Upper lobe of right lung (tissue), 1 donor: ENCODE data around the gene NFIC. TPM values are rescaled to one million over a fixed set of nuclear protein-coding genes. Genes with fewer than 3 reads are reported as not detected.
"Not testable (repeated sequence)": the region's sequence is repeated elsewhere in the genome, so short reads cannot be mapped to it uniquely, and the experiment has no call there.

Source experiments
- ATAC-seq: fragments of 200-7000 bp; cut with Tn5 transposase; one replicate; pipeline ENCODE4 v1.9.1; 2020; ENCODE audit warnings: mild to moderate bottlenecking, moderate library complexity
- DNase-seq: peaks from one replicate; pipeline ENCODE4 v3.0.0-alpha.2; 2020
- H3K27ac ChIP-seq: fragments of 200-600 bp; one replicate; pipeline ENCODE4 v1.8.0; 2022
- H3K27me3 ChIP-seq: fragments of 200-600 bp; one replicate; pipeline ENCODE4 v1.8.0; 2022; ENCODE audit warnings: mild to moderate bottlenecking
- H3K36me3 ChIP-seq: fragments of 200-600 bp; one replicate; pipeline ENCODE4 v1.8.0; 2022
- H3K4me1 ChIP-seq: fragments of 200-600 bp; one replicate; pipeline ENCODE4 v1.8.0; 2022
- H3K4me3 ChIP-seq: fragments of 200-600 bp; one replicate; pipeline ENCODE4 v1.8.0; 2022; ENCODE audit warnings: mild to moderate bottlenecking
- H3K9me3 ChIP-seq: fragments of 200-600 bp; one replicate; pipeline ENCODE4 v1.8.0; 2022
- CTCF ChIP-seq: fragments of 200-600 bp; IDR thresholded peaks from one replicate; pipeline ENCODE4 v1.8.0; 2022; ENCODE audit warnings: antibody characterized with exemption
- intact Hi-C: fragments of 100-400 bp; cut with DNase I; formaldehyde crosslinking; loops from one replicate; pipeline ENCODE4 v1.11.0; 2022
- total RNA-seq: library from RNA; stranded (reverse); fragmentation: NEBNext Ultra II Directional; extraction: Animal tissue kit (Norgen Biotek cat#: 25700); gene quantifications from one replicate; pipeline ENCODE4 v1.2.1, GENCODE V29; 2021
- donor health status: DM: no; HTN: yes; CAD: no; lungs with severe emphysema.

Gene NFIC
- total RNA-seq, 1 donor from 2014 or later: 150 TPM

- ATAC-seq: no peak
- no peaks in the 10 kb centered on the region for H3K9me3 ChIP-seq
- TF ChIP-seq CTCF: no peak
- DNase-seq: no peak
- H3K4me1 ChIP-seq: peaks cover 46% of the 10 kb centered on the region
- intact Hi-C loops: no loop called here
- no peak overlapping the region for H3K4me3 ChIP-seq
- no peaks in the 10 kb centered on the region for H3K27me3 ChIP-seq
- peak overlapping the region; percentile 86 for H3K27ac ChIP-seq
- no peaks in the 10 kb centered on the region for H3K36me3 ChIP-seq
These were observed 24.1 kb upstream of the NFIC start for GRCh38 chr19:3342246-3342645.

GRCh38 chr19:3342962-3343361, 23.4 kb upstream of the NFIC start:
- H3K27me3 ChIP-seq, H3K36me3 ChIP-seq, ATAC-seq, DNase-seq, H3K9me3 ChIP-seq, intact Hi-C loops: not testable (repeated sequence)
- H3K4me1 ChIP-seq: peaks cover 39% of the 10 kb centered on the region
- H3K27ac ChIP-seq: peak overlapping the region; percentile 86
- peak overlapping the region; percentile 50 for H3K4me3 ChIP-seq

GRCh38 chr19:3343619-3344502, 22.5 kb upstream of the NFIC start:
- peaks cover 30% of the 10 kb centered on the region for H3K4me1 ChIP-seq
- peak overlapping the region; percentile 86 for H3K27ac ChIP-seq
- no peaks in the 10 kb centered on the region for H3K27me3 ChIP-seq
- no peaks in the 10 kb centered on the region for H3K9me3 ChIP-seq
- DNase-seq: peak; percentile 92
- H3K4me3 ChIP-seq: peak overlapping the region; percentile 50
- intact Hi-C loops: no loop called here
- H3K36me3 ChIP-seq: no peaks in the 10 kb centered on the region
- peak; percentile 26 for TF ChIP-seq CTCF
- peak; percentile 95 for ATAC-seq

GRCh38 chr19:3344608-3345598, 21.5 kb upstream of the NFIC start:
- Histone ChIP-seq H3K27me3 (no peaks in the 10 kb centered on the region), H3K36me3 (no peaks in the 10 kb centered on the region), H3K9me3 (no peaks in the 10 kb centered on the region), H3K27ac (peak overlapping the region; percentile 19), H3K4me3 (no peak overlapping the region), H3K4me1 (peaks cover 29% of the 10 kb centered on the region)
- DNase-seq: no peak
- TF ChIP-seq CTCF: no peak
- no peak for ATAC-seq
- intact Hi-C loops: no loop called here

- no peaks in the 10 kb centered on the region for H3K9me3 ChIP-seq
- intact Hi-C loops: no loop called here
- ATAC-seq (no peak), DNase-seq (no peak)
- no peaks in the 10 kb centered on the region for H3K27me3 ChIP-seq
- H3K36me3 ChIP-seq: no peaks in the 10 kb centered on the region
- peak overlapping the region; percentile 61 for H3K27ac ChIP-seq
- no peak for TF ChIP-seq CTCF
- peaks cover 29% of the 10 kb centered on the region for H3K4me1 ChIP-seq
- H3K4me3 ChIP-seq: no peak overlapping the region
These were observed 20.4 kb upstream of the NFIC start for GRCh38 chr19:3345850-3346460.
